ENCODE data around the gene PSME3.
"Not testable (repeated sequence)": the region's sequence is repeated elsewhere in the genome, so short reads cannot be mapped to it uniquely, and the experiment has no call there.

PSME3 gene

GRCh38 chr17:42878123-42878880 lies 45.1 kb downstream of the PSME3 start:
- DNase-seq (ENCODE audit: low spot score), result no peak

GRCh38 chr17:42878924-42879595 lies 45.9 kb downstream of the PSME3 start:
- no peak for DNase-seq (ENCODE audit: low spot score)

DNA sequence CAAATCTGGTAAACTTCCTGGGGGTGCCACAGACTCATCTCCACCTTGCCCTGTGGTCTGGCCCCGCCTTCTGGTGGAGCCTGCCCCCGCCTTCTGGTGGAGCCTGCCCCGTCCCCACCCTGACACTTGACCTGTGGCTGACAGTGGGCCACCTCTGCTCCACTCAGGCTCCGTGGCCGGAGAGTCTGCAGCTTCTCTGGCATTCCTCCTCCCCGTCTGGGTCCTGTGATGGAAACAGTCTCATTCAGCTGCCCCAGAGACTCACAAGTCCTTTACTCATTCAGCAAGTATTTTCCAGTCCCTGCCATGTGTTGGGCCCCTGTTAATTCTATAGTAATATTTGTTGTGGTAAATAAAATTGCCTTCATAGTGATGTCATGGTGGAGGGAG lies 46.4 kb downstream of the PSME3 start:
- DNase-seq (ENCODE audit: low spot score), result peak; percentile 63

GRCh38 chr17:42880776-42881310 lies 47.6 kb downstream of the PSME3 start:
- DNase-seq (ENCODE audit: low spot score), result no peak

DNA sequence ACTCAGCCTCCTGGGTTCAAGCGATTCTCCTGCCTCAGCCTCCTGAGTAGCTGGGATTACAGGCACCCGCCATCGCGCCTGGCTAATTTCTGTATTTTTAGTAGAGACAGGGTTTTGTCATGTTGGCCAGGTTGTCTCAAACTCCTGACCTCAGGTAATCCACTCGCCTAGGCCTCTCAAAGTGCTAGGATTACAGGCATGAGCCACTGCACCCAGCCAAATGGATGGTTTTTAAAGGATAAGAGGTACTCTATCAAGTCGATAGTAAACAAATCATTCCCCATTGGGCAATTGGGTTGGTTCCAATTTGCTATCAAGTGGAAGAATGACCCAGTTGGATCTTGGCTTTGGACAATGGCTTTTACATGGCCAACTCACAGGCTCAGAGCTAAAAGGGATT lies 48.5 kb downstream of the PSME3 start:
- DNase-seq (ENCODE audit: low spot score), result not testable (repeated sequence)

- no peak for DNase-seq (ENCODE audit: low spot score)
Measured at GRCh38 chr17:42882166-42882565, 49.0 kb downstream of the PSME3 start.

DNA sequence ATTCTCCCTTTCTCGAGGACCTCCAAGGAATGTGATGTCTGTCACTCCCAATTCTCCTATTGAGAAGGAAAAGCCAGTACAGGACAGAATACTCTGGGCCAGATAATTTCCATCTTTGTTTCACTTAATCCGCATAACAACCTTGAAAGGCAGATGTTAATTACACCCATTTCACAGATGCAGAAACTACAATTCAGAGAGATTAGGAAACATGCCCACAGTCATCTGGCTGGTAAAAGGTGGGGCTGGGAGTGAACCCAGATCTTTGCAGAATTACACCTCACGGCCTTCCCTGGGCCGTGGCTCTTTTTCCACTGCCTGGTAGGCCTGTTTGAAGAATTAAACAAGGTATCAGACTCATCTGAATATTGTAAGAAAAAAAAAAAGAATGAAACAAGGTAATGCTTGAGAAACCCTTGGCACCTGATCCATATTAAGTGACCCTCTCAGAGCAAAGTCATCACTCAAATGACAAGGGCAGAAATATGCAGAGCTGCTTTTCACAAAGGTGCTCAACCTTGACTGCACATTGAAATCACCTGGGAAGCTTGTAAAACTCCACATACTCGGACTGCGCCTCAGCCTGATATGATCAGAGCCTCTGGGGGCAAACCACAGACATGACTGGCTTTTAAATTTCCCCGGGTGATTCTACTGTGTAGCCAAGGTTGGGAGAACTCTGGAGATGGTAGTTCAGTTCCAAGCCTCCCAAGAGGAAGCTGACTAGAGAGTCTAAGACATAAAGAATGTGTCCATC lies 50.8 kb downstream of the PSME3 start:
- no peak for DNase-seq (ENCODE audit: low spot score)

DNA sequence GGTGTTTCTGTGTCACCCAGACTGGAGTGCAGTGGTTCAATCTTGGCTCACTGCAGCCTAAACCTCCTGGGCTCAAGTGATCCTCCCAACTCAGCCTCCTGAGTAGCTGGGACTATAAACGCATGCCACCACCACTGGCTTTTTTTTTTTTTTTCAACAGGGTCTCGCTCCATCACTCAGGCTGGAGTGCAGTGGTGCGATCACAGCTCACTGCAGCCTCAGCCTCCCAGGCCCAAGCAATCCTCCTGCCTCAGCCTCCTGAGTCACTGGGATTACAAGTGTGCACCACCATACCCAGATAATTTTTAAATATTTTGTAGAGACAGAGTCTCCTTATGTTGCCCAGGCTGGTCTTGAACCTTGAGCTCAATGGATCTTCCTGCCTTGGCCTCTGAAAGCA lies 52.6 kb downstream of the PSME3 start:
- not testable (repeated sequence) for DNase-seq (ENCODE audit: low spot score)

GRCh38 chr17:42886283-42887176 lies 53.3 kb downstream of the PSME3 start:
- DNase-seq (ENCODE audit: low spot score), result no peak

GRCh38 chr17:42889809-42890208 lies 56.6 kb downstream of the PSME3 start:
- DNase-seq (ENCODE audit: low spot score), result no peak

- peak; percentile 49 for DNase-seq (ENCODE audit: low spot score)
Measured at GRCh38 chr17:42891539-42892152, 58.4 kb downstream of the PSME3 start.

- DNase-seq (ENCODE audit: low spot score), result no peak
Measured at GRCh38 chr17:42893359-42893758, 60.2 kb downstream of the PSME3 start.

Data from AG08396 (cell line).